IMR-90 (cell line): ENCODE data around the gene ADM2. TPM values are rescaled to one million over a fixed set of nuclear protein-coding genes. Genes with fewer than 3 reads are reported as not detected.

Experiments used
- ATAC-seq: fragments of 200-7000 bp; cut with Tn5 transposase; 2 replicates; pipeline ENCODE4 v1.9.1; 2020; ENCODE audit warnings: low read depth, mild to moderate bottlenecking, moderate library complexity
- BruUV-seq: library from RNA; stranded (reverse); fragments of 400-500 nt; replicated peaks from 2 replicates; lab custom pipeline; 2021; lab: Mats Ljungman, UMichigan
- CTCF ChIA-PET: fragments of 300-600 bp; formaldehyde crosslinking; extraction: SDS; loops from one replicate; lab custom pipeline; 2021; ENCODE audit warnings: antibody characterized with exemption; lab: Yijun Ruan, JAX
- POLR2A ChIA-PET: fragments of 300-600 bp; sonication (Branson Sonifier 250); formaldehyde crosslinking; loops from one replicate; lab custom pipeline; 2022; ENCODE audit warnings: antibody characterized with exemption; ENCODE audit not compliant: unreplicated experiment; lab: Charles Lee
- DNase-seq: peaks from one replicate; pipeline ENCODE4 v3.0.0; 2013
- H2AFZ ChIP-seq: replicated peaks from 2 replicates; pipeline ENCODE3; 2013; ENCODE audit warnings: low read length, mild to moderate bottlenecking; ENCODE audit not compliant: poor library complexity
- H2AK5ac ChIP-seq: 2 replicates; pipeline ENCODE4 v1.6.1; 2013; ENCODE audit warnings: low read depth, low read length, inconsistent platforms
- H2AK9ac ChIP-seq: replicated peaks from 2 replicates; pipeline ENCODE3; 2013; ENCODE audit warnings: mild to moderate bottlenecking, low read depth, low read length, moderate library complexity; ENCODE audit not compliant: poor library complexity
- H2BK120ac ChIP-seq: 2 replicates; pipeline ENCODE4 v1.6.1; 2013; ENCODE audit warnings: low read depth, low read length, inconsistent platforms
- H2BK15ac ChIP-seq: 3 replicates; pipeline ENCODE4 v1.6.1; 2013; ENCODE audit warnings: low read depth, low read length, inconsistent platforms
- H2BK20ac ChIP-seq: 2 replicates; pipeline ENCODE4 v1.6.1; 2013; ENCODE audit warnings: low read depth, mild to moderate bottlenecking, inconsistent platforms, low read length, moderate library complexity
- H2BK5ac ChIP-seq: 2 replicates; pipeline ENCODE4 v1.6.1; 2013; ENCODE audit warnings: mild to moderate bottlenecking, low read depth, low read length, inconsistent platforms; ENCODE audit not compliant: poor library complexity, severe bottlenecking
- H3K14ac ChIP-seq: replicated peaks from 2 replicates; pipeline ENCODE4 v1.6.1; 2013; ENCODE audit warnings: low read depth, low read length, inconsistent platforms
- H3K18ac ChIP-seq: 2 replicates; pipeline ENCODE4 v1.6.1; 2013; ENCODE audit warnings: low read depth, low read length, control low read depth
- H3K23ac ChIP-seq: 2 replicates; pipeline ENCODE4 v1.6.1; 2013; ENCODE audit warnings: low read depth, low read length, inconsistent platforms
- H3K27ac ChIP-seq: 2 replicates; pipeline ENCODE4 v1.5.1; 2013; ENCODE audit warnings: mild to moderate bottlenecking, control low read depth, low read length; ENCODE audit not compliant: insufficient read depth
- H3K27me3 ChIP-seq: 2 replicates; pipeline ENCODE4 v1.6.1; 2013; ENCODE audit warnings: low read length; ENCODE audit not compliant: control insufficient read depth, insufficient read depth
- H3K36me3 ChIP-seq: 2 replicates; pipeline ENCODE4 v1.6.1; 2013; ENCODE audit warnings: low read length, mixed read lengths; ENCODE audit not compliant: control insufficient read depth, insufficient read depth
- H3K4ac ChIP-seq: 2 replicates; pipeline ENCODE4 v1.6.1; 2013; ENCODE audit warnings: low read depth, low read length, inconsistent platforms
- H3K4me1 ChIP-seq: 2 replicates; pipeline ENCODE4 v1.6.1; 2013; ENCODE audit warnings: low read length, mixed read lengths; ENCODE audit not compliant: control insufficient read depth, insufficient read depth
- H3K4me2 ChIP-seq: 2 replicates; pipeline ENCODE4 v1.6.1; 2013; ENCODE audit warnings: low read depth, mild to moderate bottlenecking, control low read depth, low read length, moderate library complexity
- H3K4me3 ChIP-seq: 2 replicates; pipeline ENCODE4 v1.5.1; 2013; ENCODE audit warnings: low read depth, mild to moderate bottlenecking, control low read depth, low read length, moderate library complexity; ENCODE audit not compliant: insufficient read depth
- H3K56ac ChIP-seq: 2 replicates; pipeline ENCODE4 v1.6.1; 2013; ENCODE audit warnings: low read length, inconsistent platforms; ENCODE audit not compliant: insufficient read depth; ENCODE audit errors: extremely low read depth
- H3K79me1 ChIP-seq, 2 experiments: 2 replicates each; pipeline ENCODE4 v1.6.1; 2013; ENCODE audit warnings: low read length in 2 of 2, inconsistent platforms in 1 of 2, low read depth in 1 of 2
- H3K9ac ChIP-seq: 2 replicates; pipeline ENCODE4 v1.6.1; 2013; ENCODE audit warnings: low read depth, low read length, control low read depth
- H3K9me1 ChIP-seq: 2 replicates; pipeline ENCODE4 v1.6.1; 2013; ENCODE audit warnings: low read length, inconsistent platforms; ENCODE audit not compliant: insufficient read depth
- H3K9me3 ChIP-seq: 2 replicates; pipeline ENCODE4 v1.6.1; 2013; ENCODE audit warnings: low read length; ENCODE audit not compliant: control insufficient read depth, insufficient read depth
- H4K20me1 ChIP-seq: 2 replicates; pipeline ENCODE4 v1.6.1; 2013; ENCODE audit warnings: low read length, inconsistent platforms; ENCODE audit not compliant: insufficient read depth
- H4K5ac ChIP-seq: 2 replicates; pipeline ENCODE4 v1.6.1; 2013; ENCODE audit warnings: mild to moderate bottlenecking, low read depth, low read length, control low read depth
- H4K8ac ChIP-seq, 2 experiments: 2 replicates each; pipeline ENCODE4 v1.6.1; 2013; ENCODE audit warnings: low read depth in 2 of 2, low read length in 2 of 2, control low read depth in 1 of 2, inconsistent platforms in 1 of 2
- H4K91ac ChIP-seq: 2 replicates; pipeline ENCODE4 v1.6.1; 2013; ENCODE audit warnings: low read depth, low read length, inconsistent platforms; ENCODE audit not compliant: insufficient read depth
- BHLHE40 ChIP-seq: fragments of 150-350 bp; IDR thresholded peaks from 2 replicates; pipeline ENCODE4 v1.6.1; 2016; ENCODE audit warnings: mild to moderate bottlenecking, low read depth, low read length
- CEBPB ChIP-seq: IDR thresholded peaks from 2 replicates; pipeline ENCODE4 v1.6.1; 2012; ENCODE audit warnings: low read depth, low read length, improper control_type of control experiment
- FOS ChIP-seq: fragments of 150-350 bp; IDR thresholded peaks from 2 replicates; pipeline ENCODE4 v1.6.1; 2016; ENCODE audit warnings: low read depth, low read length
- MAFK ChIP-seq: IDR thresholded peaks from 2 replicates; pipeline ENCODE4 v1.6.1; 2012; ENCODE audit warnings: low read depth, low read length, improper control_type of control experiment
- POLR2A ChIP-seq: IDR thresholded peaks from 2 replicates; pipeline ENCODE4 v1.6.1; 2012; ENCODE audit warnings: mild to moderate bottlenecking, low read depth, low read length
- RAD21 ChIP-seq: IDR thresholded peaks from 2 replicates; pipeline ENCODE4 v1.6.1; 2012; ENCODE audit warnings: low read length, improper control_type of control experiment
- SMC3 ChIP-seq: fragments of 150-350 bp; IDR thresholded peaks from 2 replicates; pipeline ENCODE4 v1.6.1; 2016; ENCODE audit warnings: low read depth, mild to moderate bottlenecking, antibody characterized with exemption, low read length, moderate library complexity
- WGBS, 2 experiments: methylation state at CpG; one replicate each; pipeline versions ENCODE4 v1.1.5 to v1.1.7; 2013; ENCODE audit warnings: missing lambda C conversion rate in 2 of 2; ENCODE audit not compliant: insufficient read length in 1 of 2; ENCODE audit errors: extremely low coverage in 2 of 2; 5-methylcytosine and 5-hydroxymethylcytosine counted together
- dilution Hi-C: fragments of 300-500 bp; cut with HindIII; formaldehyde crosslinking; loops from one replicate; pipeline ENCODE4 v1.14.3; 2018; ENCODE audit warnings: low sequenced_read_pairs; ENCODE audit not compliant: unreplicated experiment
- in situ Hi-C: fragments of 300-500 bp; cut with MboI; formaldehyde crosslinking; loops from 3 replicates; pipeline ENCODE4 v1.14.3; 2019; ENCODE audit warnings: low sequenced_read_pairs, inconsistent platforms, mixed read lengths
- intact Hi-C: fragments of 100-400 bp; cut with micrococcal nuclease; formaldehyde crosslinking; loops from 2 replicates; pipeline ENCODE4 v1.10.0; 2022
- polyA plus RNA-seq, 3 experiments: library from polyadenylated mRNA; depleted of rRNA; stranded (reverse); fragments of >200 nt; gene quantifications; 2 replicates each; pipeline ENCODE4 v1.2.3, GENCODE V29; 2012; ENCODE audit warnings: low replicate concordance in 1 of 3
- total RNA-seq: library from RNA; depleted of rRNA; stranded (reverse); fragments of >200 nt; gene quantifications from 2 replicates; pipeline ENCODE4 v1.2.3, GENCODE V29; 2012
- TF ChIP-seq, protein P1 (sequence below): fragments of 150-350 bp; IDR thresholded peaks from 2 replicates; pipeline ENCODE4 v1.6.1; 2017; ENCODE audit warnings: mild to moderate bottlenecking, antibody characterized with exemption, low read length, low read depth

Gene ADM2
- total and polyA plus RNA-seq, 2 of the 4 experiments (the other 2 are of a cell fraction), result 0.18 to 2.3 TPM

DNA sequence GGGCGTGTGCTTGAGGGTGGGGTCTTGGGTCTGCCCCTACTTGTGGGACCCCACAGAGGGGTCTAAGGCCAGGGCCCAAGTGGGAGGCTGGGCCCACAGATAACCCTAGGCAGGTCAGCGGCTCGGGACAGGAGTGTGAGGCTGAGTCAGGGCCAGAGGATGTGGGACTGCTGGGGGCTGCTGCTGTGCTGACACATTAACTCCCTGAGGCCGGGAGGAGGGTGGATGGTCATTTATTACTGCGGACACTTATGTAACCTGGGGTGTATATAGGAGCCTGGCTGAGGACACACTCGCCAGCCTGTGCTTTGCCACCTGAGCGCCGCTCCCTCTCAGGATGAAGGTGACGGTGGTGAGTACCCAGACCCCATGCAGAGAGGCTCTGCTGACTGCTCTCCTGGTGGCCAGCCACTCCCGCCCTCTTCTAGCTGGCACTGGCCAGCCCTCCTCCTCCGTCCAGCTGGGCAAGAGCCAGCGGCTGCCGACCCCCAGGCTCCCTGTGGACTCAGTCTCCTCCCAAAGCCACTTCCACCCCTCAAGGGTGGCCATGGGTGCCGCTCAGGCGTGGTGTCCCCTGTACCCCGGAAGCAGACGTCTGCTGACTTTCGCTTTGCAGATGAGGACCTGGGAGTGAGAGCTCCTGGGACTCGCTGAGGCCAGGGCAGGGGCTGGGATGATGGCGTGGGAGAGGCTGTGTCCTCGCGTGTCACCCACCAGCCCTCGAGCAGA is 5.4 kb downstream of the ADM2 start, which contains the start of gene MIOX:
Gene MIOX, plus strand, starts transcription at position 299 of the 729 bp plus-strand sequence. Its CDS starts 39 bp downstream, at position 338.
- H3K79me1 ChIP-seq, result peaks cover 0 to 3% of the 10 kb centered on the region in 2 experiments; a peak in 1 of 4 replicates
- no peak within 1 kb of the TSS for H3K23ac ChIP-seq
- no peak within 1 kb of the TSS for H2BK5ac ChIP-seq
- H3K14ac ChIP-seq, result no peak within 1 kb of the TSS
- CTCF ChIA-PET, result no interaction called here
- no peaks in the 10 kb centered on the region for H3K9me1 ChIP-seq
- H3K4me1 ChIP-seq, result no peaks in the 10 kb centered on the region
- 83% methylated on average over 6 of the region's 23 CpGs; no CpG with 5 or more reads in 1 of the 2 experiments for WGBS, 2 experiments
- H2AK9ac ChIP-seq, result no peak within 1 kb of the TSS
- DNase-seq (no peak), ATAC-seq (peak; percentile 21; the same call in 1 of the 2 replicates)
- dilution Hi-C loops, result no loop called here
- H2BK120ac ChIP-seq, result no peak within 1 kb of the TSS
- no peak within 1 kb of the TSS for H4K8ac ChIP-seq
- H3K9me3 ChIP-seq, result no peaks in the 10 kb centered on the region
- no peak within 1 kb of the TSS for H3K27ac ChIP-seq
- no peak within 1 kb of the TSS for H3K56ac ChIP-seq
- no peak within 1 kb of the TSS for H2BK15ac ChIP-seq
- POLR2A ChIA-PET, result no interaction called here
- TF ChIP-seq CEBPB, result no peak
- TF ChIP-seq POLR2A, result no peak
- no peak for TF ChIP-seq SMC3
- TF ChIP-seq, protein P1, sequence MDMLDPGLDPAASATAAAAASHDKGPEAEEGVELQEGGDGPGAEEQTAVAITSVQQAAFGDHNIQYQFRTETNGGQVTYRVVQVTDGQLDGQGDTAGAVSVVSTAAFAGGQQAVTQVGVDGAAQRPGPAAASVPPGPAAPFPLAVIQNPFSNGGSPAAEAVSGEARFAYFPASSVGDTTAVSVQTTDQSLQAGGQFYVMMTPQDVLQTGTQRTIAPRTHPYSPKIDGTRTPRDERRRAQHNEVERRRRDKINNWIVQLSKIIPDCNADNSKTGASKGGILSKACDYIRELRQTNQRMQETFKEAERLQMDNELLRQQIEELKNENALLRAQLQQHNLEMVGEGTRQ, result no peak
- TF ChIP-seq FOS, result no peak
- no peak for TF ChIP-seq MAFK
- TF ChIP-seq RAD21, result no peak
- no peak for TF ChIP-seq BHLHE40
- H3K18ac ChIP-seq, result no peak within 1 kb of the TSS
- H4K20me1 ChIP-seq, result no peaks in the 10 kb centered on the region; the same call in 1 of the 2 replicates
- no peak within 1 kb of the TSS for H2BK20ac ChIP-seq
- intact Hi-C loops, result no loop called here
- H3K4me2 ChIP-seq, result no peak within 1 kb of the TSS
- no peak within 1 kb of the TSS for H3K4ac ChIP-seq
- H3K9ac ChIP-seq, result no peak within 1 kb of the TSS
- no peak within 1 kb of the TSS for H4K91ac ChIP-seq
- in situ Hi-C loops, result no loop called here
- no peak within 1 kb of the TSS for H2AK5ac ChIP-seq
- no TSS peak for BruUV-seq
- H3K4me3 ChIP-seq, result no peak within 1 kb of the TSS
- H3K27me3 ChIP-seq, result no peaks in the 10 kb centered on the region; the same call in 1 of the 2 replicates
- H2AFZ ChIP-seq, result peak within 1 kb of the TSS; percentile 4
- peaks cover 4% of the 10 kb centered on the region; the same call in 1 of the 2 replicates for H3K36me3 ChIP-seq
- no peak within 1 kb of the TSS for H4K5ac ChIP-seq
